Cardiac septum (tissue), 1 donor: Measurements from ENCODE around the gene YOD1. TPM values are rescaled to one million over a fixed set of nuclear protein-coding genes. Genes with fewer than 3 reads are reported as not detected.

Experiments used
- DNase-seq: peaks from one replicate; pipeline ENCODE4 v3.0.0-alpha.2; 2020; ENCODE audit warnings: low spot score
- intact Hi-C: fragments of 100-400 bp; cut with DNase I; formaldehyde crosslinking; loops from one replicate; pipeline ENCODE4 v1.14.0; 2022
- long read RNA-seq: library from polyadenylated mRNA; unstranded; transcript quantifications from one replicate; pipeline ENCODE4 v2.0.0, GENCODE V29; 2021
- total RNA-seq: library from RNA; stranded (reverse); fragmentation: NEBNext Ultra II Directional; extraction: Animal tissue kit (Norgen Biotek cat#: 25700); gene quantifications from one replicate; pipeline ENCODE4 v1.2.1, GENCODE V29; 2021
- donor health status: DM: no; HTN: no; CAD: no.

The YOD1 gene
- total RNA-seq: 7.2 TPM
- long read RNA-seq, full-length matches to known transcripts: 4 of 5 reads
- long read RNA-seq, partial matches to known transcripts: 0 of 5 reads
- long read RNA-seq, other reads (novel, unspliced or antisense): 1 of 5 reads

DNA sequence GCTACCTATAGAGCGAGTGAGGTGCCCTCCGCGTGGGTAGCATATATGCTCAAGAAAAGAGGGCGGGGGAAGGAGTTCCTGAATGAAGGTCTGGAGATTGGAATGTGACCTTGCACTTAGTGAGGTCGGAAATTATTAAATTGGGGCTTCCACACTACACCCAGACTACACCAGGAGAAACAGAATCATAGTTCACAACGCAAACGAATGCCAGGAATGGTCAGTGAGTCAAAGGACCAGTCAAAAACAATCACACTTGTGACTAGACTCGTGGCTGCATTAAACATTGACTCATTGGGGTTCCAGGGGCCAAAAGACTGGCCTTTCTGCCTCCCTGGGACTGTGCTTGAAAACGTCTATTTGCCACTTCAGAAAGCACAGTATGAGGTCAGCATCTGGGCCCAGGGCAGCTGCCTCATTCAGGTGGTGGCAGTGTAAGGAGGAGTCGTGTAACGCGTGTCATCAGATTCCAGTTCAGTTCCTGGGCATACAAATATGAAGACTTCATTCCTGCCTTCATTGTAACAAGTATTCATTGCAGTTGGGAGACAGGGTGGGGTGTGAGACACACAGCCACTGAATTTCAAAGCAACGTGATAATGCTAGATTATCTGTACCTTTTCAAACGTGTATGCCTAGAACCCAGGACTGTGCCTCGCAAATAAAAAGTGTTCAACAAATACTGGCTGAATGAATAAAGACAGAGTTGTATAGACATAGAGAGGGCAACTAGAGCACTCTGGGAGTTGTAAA, at the start of gene YOD1:
Gene YOD1, minus strand, starts transcription at position 18 of the 753 bp plus-strand sequence. CDS start 178 bp downstream, outside the sequence.
- intact Hi-C loops: loop anchor here (5.0 to 10.0 kb wide), 3 partner anchors 271 to 547 kb away; partner anchors contain the start of genes CD55 and RASSF5

GRCh38 chr1:207097871-207098324, 46.9 kb upstream of the YOD1 start:
- DNase-seq: no peak
- intact Hi-C loops: no loop called here

More for the DNA sequence above, at the start of gene YOD1:
- DNase-seq: no peak

GRCh38 chr1:207093944-207094343, 42.9 kb upstream of the YOD1 start:
- intact Hi-C loops: no loop called here
- no peak for DNase-seq

- DNase-seq: no peak
- intact Hi-C loops: no loop called here
Observed at GRCh38 chr1:207091200-207091908, 40.3 kb upstream of the YOD1 start.

- no peak for DNase-seq
- intact Hi-C loops: no loop called here
Observed at GRCh38 chr1:207089627-207090355, 38.8 kb upstream of the YOD1 start.

- DNase-seq: no peak
- intact Hi-C loops: no loop called here
Observed at GRCh38 chr1:207088701-207089626, 38.0 kb upstream of the YOD1 start, which contains the start of gene C4BPB. Gene C4BPB (plus strand): TSS chr1:207088860. CDS start chr1:207089532, 672 bp downstream.

DNA sequence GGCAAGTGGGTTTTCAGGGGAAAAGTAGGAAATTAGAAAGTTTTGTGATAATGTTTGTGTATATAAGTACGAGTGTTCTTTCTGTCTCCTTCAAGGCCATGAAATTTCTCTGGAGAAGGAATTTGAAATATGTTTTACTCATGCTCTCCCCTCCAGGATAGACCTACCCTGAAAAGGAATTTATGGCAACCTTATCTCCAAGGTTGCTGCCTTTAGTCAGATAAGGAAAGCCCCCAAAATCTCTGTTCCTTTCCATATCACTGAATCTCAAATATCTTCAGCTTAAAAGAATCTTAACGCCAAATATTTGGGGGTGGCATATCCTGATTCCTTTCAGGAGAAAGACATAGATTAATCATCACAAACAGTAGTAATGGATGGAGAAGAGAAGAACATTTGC, 37.2 kb upstream of the YOD1 start:
- intact Hi-C loops: no loop called here
- DNase-seq: no peak

DNA sequence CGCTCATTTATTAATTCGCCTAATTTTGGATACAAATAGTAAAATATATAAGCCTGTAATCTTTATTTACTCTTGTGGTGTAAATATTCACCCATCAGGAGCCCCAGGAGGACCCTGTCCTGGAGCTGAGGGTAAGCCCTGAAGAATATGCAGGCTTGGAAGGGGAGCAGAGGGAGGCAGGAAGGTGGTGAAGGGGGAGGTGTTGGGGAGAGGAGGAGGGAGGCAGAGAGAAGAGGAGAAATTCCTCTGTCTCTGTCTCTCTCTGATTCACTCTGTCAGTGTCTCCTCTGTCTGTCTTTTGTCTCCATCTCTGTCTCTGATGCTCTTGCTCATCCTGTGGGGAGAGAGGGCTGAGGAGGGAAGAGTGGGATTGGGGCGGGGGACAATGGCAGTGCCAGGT, 34.9 kb upstream of the YOD1 start:
- intact Hi-C loops: no loop called here
- DNase-seq: no peak

- intact Hi-C loops: loop anchor here (1.0 to 5.0 kb wide), 2 partner anchors 320 to 413 kb away; partner anchors contain the start of gene CR1
- no peak for DNase-seq
Observed at GRCh38 chr1:207084701-207085180, 33.7 kb upstream of the YOD1 start.

- intact Hi-C loops: loop anchor here (1.0 to 5.0 kb wide), 2 partner anchors 320 to 413 kb away; partner anchors contain the start of gene CR1
Observed at GRCh38 chr1:207084232-207084631, 33.2 kb upstream of the YOD1 start.

DNA sequence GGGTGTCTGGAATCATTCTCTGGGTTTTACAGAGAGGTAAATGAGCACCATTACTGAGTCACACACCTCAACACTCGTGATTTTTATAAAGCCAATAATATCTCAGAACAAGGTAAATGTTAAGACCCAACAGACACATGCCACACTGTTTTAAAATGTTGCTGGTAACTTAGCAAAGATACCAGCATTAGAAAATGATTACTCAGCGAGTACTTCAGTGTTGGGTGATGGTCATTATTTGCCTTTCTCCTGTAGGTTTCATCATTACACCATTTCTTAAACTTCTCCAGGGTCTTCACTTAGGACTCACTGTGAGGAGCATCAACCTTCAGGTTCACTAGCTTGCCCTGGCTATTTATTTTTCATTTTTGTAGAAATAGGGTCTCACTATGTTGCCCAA, 30.8 kb upstream of the YOD1 start:
- intact Hi-C loops: loop anchor here (5.0 kb wide), 1 partner anchor 415 kb away; the partner anchor contains the start of gene CR1
- DNase-seq: no peak

More at GRCh38 chr1:207084232-207084631, 33.2 kb upstream of the YOD1 start:
- no peak for DNase-seq

DNA sequence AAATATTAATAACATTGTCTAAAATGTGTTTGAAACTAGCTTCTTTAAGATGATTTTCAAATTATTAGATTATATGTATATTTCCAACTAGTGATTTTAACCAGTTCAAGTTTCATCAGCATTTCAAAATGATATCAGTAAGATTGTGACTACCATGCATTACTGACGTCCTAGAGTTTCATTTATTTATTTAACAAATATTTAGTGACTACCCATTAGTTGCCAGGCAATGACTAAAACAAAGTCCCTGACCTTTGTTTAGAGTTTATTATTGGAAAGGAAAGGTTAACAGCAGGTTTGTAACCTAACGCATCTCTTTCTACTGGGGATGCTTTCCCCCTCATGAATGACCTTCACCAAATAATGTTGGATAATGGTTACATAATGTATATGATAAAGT, 30.1 kb upstream of the YOD1 start:
- intact Hi-C loops: loop anchor here (5.0 kb wide), 1 partner anchor 416 kb away; the partner anchor contains the start of gene CR1
- DNase-seq: no peak

GRCh38 chr1:207079706-207080241, 28.8 kb upstream of the YOD1 start:
- DNase-seq: no peak
- intact Hi-C loops: loop anchor here (5.0 to 10.0 kb wide), 2 partner anchors 155 to 418 kb away; partner anchors contain the start of genes CR1 and FCMR

DNA sequence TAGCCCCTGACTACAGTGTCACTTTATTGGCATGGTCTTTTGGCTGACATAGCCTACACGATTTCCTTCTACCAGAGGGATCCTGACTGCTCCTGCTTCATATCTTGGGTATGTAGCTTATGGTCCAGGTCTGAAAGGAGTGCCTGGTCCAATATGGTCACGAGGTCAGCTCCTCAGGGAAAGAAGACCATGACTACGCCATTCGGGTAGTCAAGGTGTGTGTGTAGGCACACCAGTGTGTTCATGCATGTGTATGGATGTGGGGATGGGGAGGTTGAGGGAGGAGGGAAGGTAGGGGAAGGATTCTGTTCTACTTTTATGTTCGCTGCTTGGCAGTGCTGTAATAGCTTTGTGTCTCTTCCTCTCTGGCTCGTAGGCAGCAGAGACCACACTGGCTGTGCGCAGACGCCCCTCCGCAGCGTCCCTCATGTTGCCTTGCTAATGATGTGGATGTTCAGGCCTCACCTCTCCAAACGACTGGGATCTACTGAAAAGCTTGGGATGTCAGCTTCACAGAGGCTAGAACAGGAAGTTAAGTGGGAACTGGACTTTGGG, 27.6 kb upstream of the YOD1 start:
- intact Hi-C loops: loop anchor here (10.0 kb wide), 1 partner anchor 154 kb away; the partner anchor contains the start of gene FCMR
- no peak for DNase-seq

GRCh38 chr1:207077470-207078377, 26.7 kb upstream of the YOD1 start:
- intact Hi-C loops: loop anchor here (2.0 to 10.0 kb wide), 2 partner anchors 29 to 153 kb away; partner anchors contain the start of gene FCMR
- no peak for DNase-seq

DNA sequence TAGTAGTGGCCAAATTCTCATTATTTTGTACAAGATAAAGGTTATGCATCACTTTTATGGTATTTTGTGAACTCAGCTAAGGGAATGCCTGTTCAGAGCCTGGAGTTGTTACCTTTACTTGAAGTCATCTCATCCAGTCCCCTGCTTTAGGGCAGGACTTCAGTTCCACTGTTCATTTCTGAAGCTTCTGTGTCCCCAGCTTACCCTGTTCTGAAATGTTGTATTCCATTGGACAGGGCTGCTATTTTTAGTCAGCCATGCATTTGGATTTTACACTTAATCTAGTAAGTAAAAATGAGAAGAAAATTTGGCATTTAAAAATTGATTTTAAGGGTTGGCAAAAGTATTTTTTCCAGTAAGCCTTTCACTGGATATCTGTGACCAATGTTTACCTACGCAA, 26.0 kb upstream of the YOD1 start:
- intact Hi-C loops: loop anchor here (2.0 to 10.0 kb wide), 2 partner anchors 28 to 152 kb away; partner anchors contain the start of gene FCMR
- DNase-seq: no peak
